Right ventricle myocardium superior (tissue), 1 donor: ENCODE data around the gene POLD2. TPM values are rescaled to one million over a fixed set of nuclear protein-coding genes. Genes with fewer than 3 reads are reported as not detected.

Experiments used
- microRNA-seq: library from miRNA; unstranded; fragments of <30 nt; microRNA quantifications from one replicate; pipeline ENCODE4 v1.2.0, GENCODE V29; 2020
- total RNA-seq: library from RNA; stranded (reverse); fragmentation: NEBNext Ultra II Directional; extraction: Animal tissue kit (Norgen Biotek cat#: 25700); gene quantifications from one replicate; pipeline ENCODE4 v1.2.1, GENCODE V29; 2021
- donor health status: DM: no; HTN: yes; CAD: no; lungs with severe emphysema.

Gene POLD2
- total RNA-seq, 1 donor from 2014 or later = 75.3 TPM

Small RNA genes within 50 kb of the gene (microRNA-seq; reads per million reads assigned to microRNA genes)
- 2.6 reads per million for gene MIR6838

Other genes starting within 250 kb of the POLD2 start
- 43.4 TPM for gene URGCP, start 217.0 kb downstream of the POLD2 start, total RNA-seq
- gene UBE2D4, start 197.1 kb downstream of the POLD2 start, total RNA-seq = 44.6 TPM
- gene SPDYE1, start 125.7 kb downstream of the POLD2 start, total RNA-seq = not detected
- 28.0 TPM for gene DBNL, start 78.8 kb downstream of the POLD2 start, total RNA-seq
- 1,131 TPM for gene PGAM2, start 58.0 kb downstream of the POLD2 start, total RNA-seq
- 15.5 TPM for gene POLM, start 41.0 kb downstream of the POLD2 start, total RNA-seq
- gene AEBP1, start 19.2 kb downstream of the POLD2 start, total RNA-seq = 12.4 TPM
- 2,290 TPM for gene MYL7, start 17.8 kb upstream of the POLD2 start, total RNA-seq
- 1.3 TPM for gene GCK, start 65.9 kb upstream of the POLD2 start, total RNA-seq
- 48.9 TPM for gene YKT6, start 77.4 kb upstream of the POLD2 start, total RNA-seq
- 87.2 TPM for gene CAMK2B, start 202.0 kb upstream of the POLD2 start, total RNA-seq